ENCODE measurements around the gene KIT.

Gene KIT

DNA sequence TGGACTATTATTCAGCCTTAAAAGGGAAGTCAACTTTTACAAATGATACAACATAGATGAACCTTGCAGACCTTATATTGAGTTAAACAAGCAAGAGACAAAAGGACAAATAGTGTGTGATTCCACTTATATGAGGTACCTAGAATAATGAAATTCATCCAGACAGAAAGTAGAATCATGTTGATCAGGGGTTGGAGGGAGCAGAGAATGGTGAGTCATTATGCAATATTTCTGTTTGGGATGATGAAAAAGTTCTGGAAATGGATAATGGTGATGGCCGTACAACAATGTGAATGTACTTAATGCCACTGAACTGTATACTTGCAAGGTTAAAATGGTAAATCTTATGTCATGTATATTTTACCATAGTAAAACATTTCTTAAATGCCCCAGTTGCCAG is 22.1 kb downstream of the KIT start:
- no peak for TF ChIP-seq GABPA (IDR thresholded peaks at IDR 0.05; ENCODE audit: low read depth)
- TF ChIP-seq SPI1 (IDR thresholded peaks at IDR 0.05; ENCODE audit: borderline replicate concordance, low read depth) = no peak
- TF ChIP-seq, protein P1, sequence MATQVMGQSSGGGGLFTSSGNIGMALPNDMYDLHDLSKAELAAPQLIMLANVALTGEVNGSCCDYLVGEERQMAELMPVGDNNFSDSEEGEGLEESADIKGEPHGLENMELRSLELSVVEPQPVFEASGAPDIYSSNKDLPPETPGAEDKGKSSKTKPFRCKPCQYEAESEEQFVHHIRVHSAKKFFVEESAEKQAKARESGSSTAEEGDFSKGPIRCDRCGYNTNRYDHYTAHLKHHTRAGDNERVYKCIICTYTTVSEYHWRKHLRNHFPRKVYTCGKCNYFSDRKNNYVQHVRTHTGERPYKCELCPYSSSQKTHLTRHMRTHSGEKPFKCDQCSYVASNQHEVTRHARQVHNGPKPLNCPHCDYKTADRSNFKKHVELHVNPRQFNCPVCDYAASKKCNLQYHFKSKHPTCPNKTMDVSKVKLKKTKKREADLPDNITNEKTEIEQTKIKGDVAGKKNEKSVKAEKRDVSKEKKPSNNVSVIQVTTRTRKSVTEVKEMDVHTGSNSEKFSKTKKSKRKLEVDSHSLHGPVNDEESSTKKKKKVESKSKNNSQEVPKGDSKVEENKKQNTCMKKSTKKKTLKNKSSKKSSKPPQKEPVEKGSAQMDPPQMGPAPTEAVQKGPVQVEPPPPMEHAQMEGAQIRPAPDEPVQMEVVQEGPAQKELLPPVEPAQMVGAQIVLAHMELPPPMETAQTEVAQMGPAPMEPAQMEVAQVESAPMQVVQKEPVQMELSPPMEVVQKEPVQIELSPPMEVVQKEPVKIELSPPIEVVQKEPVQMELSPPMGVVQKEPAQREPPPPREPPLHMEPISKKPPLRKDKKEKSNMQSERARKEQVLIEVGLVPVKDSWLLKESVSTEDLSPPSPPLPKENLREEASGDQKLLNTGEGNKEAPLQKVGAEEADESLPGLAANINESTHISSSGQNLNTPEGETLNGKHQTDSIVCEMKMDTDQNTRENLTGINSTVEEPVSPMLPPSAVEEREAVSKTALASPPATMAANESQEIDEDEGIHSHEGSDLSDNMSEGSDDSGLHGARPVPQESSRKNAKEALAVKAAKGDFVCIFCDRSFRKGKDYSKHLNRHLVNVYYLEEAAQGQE (IDR thresholded peaks at IDR 0.05; ENCODE audit: insufficient replicate concordance, low read depth) = no peak
- TF ChIP-seq, protein P2, sequence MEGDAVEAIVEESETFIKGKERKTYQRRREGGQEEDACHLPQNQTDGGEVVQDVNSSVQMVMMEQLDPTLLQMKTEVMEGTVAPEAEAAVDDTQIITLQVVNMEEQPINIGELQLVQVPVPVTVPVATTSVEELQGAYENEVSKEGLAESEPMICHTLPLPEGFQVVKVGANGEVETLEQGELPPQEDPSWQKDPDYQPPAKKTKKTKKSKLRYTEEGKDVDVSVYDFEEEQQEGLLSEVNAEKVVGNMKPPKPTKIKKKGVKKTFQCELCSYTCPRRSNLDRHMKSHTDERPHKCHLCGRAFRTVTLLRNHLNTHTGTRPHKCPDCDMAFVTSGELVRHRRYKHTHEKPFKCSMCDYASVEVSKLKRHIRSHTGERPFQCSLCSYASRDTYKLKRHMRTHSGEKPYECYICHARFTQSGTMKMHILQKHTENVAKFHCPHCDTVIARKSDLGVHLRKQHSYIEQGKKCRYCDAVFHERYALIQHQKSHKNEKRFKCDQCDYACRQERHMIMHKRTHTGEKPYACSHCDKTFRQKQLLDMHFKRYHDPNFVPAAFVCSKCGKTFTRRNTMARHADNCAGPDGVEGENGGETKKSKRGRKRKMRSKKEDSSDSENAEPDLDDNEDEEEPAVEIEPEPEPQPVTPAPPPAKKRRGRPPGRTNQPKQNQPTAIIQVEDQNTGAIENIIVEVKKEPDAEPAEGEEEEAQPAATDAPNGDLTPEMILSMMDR (IDR thresholded peaks at IDR 0.05; ENCODE audit: insufficient read depth, low read length) = no peak
- TF ChIP-seq POLR2AphosphoS5 (IDR thresholded peaks at IDR 0.05; ENCODE audit: low read depth) = no peak
- no peak for DNase-seq (ENCODE audit: low read depth in 1 of 2, low spot score in 1 of 2)
- Histone ChIP-seq H3K27ac (replicated peaks) (no peak overlapping the region), H3K4me3 (replicated peaks; ENCODE audit: insufficient read depth, low read length) (no peak overlapping the region), H3K27me3 (ENCODE audit: insufficient read depth, poor library complexity, severe bottlenecking) (no peaks in the 10 kb centered on the region)

DNA sequence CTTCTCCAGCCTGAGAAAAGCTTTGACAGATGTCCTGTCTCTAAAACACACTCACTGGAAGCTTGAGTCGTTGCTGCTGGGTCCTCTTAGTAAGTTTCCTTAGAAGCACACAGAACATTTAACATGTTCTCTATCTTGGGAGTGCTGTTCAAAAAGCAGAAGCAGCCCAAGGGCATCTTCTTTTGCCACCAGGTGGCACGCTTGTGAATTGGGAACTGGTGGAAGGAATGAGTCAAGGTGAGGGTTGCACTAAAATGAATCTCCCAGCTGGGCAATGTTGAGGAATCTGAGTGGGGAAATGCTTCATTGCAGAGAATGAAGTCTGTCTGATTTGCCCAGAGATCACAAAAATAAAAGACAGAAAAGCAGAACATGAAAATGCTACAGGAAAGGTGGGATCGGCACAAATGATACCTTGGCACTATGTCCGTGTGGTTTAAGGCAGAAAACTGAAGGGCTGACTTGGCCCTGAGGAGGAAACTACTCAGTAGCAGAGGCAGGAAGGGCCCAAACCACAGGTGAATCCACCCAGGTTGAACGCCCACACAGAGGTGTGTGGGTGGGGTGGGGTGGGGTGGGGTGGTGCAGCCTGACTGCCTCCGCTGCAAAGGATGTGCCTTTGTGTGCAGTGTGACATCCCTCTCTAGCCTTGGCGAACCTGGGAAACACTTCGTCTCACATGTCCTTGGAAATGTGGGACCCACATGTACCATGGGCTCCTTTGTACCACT is 26.0 kb downstream of the KIT start:
- H3K27ac ChIP-seq (replicated peaks) = no peak overlapping the region
- peak in 1 of 2 experiments; percentile 82 for DNase-seq (ENCODE audit: low read depth in 1 of 2, low spot score in 1 of 2)
- H3K27me3 ChIP-seq (ENCODE audit: insufficient read depth, poor library complexity, severe bottlenecking) = no peaks in the 10 kb centered on the region
- H3K4me3 ChIP-seq (replicated peaks; ENCODE audit: insufficient read depth, low read length) = no peak overlapping the region
- TF ChIP-seq POLR2AphosphoS5 (IDR thresholded peaks at IDR 0.05; ENCODE audit: low read depth) (no peak), SPI1 (IDR thresholded peaks at IDR 0.05; ENCODE audit: borderline replicate concordance, low read depth) (peak; percentile 72; the same call in 1 of the 2 replicates)
- TF ChIP-seq, protein P1 (IDR thresholded peaks at IDR 0.05; ENCODE audit: insufficient replicate concordance, low read depth) = no peak
- TF ChIP-seq, protein P2 (IDR thresholded peaks at IDR 0.05; ENCODE audit: insufficient read depth, low read length) = peak; percentile 64

DNA sequence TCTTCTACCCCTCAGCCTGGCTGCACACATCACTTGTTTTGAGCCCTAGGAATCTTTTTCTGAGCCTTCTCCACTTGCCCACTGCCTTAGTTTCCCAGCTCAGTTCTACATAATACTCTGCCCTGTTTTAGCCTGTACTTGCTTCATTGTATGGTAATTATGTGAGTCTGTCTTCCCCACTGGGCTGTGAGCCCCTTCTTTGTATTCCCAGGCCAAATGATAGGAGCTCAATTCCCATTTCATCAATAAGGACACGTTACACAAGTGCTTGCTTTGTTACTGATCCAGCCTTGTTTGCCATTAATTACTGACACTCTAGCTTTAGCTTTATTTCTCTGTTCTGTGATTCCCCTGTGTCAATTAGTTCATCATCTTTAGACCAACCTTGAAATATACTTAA is 28.1 kb downstream of the KIT start:
- Histone ChIP-seq H3K4me3 (replicated peaks; ENCODE audit: insufficient read depth, low read length) (no peak overlapping the region), H3K27me3 (ENCODE audit: insufficient read depth, poor library complexity, severe bottlenecking) (no peaks in the 10 kb centered on the region), H3K27ac (replicated peaks) (no peak overlapping the region)
- no peak for TF ChIP-seq SPI1 (IDR thresholded peaks at IDR 0.05; ENCODE audit: borderline replicate concordance, low read depth)
- DNase-seq (ENCODE audit: low read depth in 1 of 2, low spot score in 1 of 2) = no peak

- H3K27ac ChIP-seq (replicated peaks) = peak overlapping the region; percentile 84
- no peak overlapping the region for H3K4me3 ChIP-seq (replicated peaks; ENCODE audit: insufficient read depth, low read length)
Observed at GRCh38 chr4:54687887-54688841, 30.4 kb downstream of the KIT start.

More at GRCh38 chr4:54687887-54688841, 30.4 kb downstream of the KIT start:
- DNase-seq (ENCODE audit: low read depth in 1 of 2, low spot score in 1 of 2) = peak in 1 of 2 experiments; percentile 87
- no peaks in the 10 kb centered on the region for H3K27me3 ChIP-seq (ENCODE audit: insufficient read depth, poor library complexity, severe bottlenecking)
- TF ChIP-seq, protein P1 (IDR thresholded peaks at IDR 0.05; ENCODE audit: insufficient replicate concordance, low read depth) = peak; percentile 34
- peak; percentile 93 for TF ChIP-seq SPI1 (IDR thresholded peaks at IDR 0.05; ENCODE audit: borderline replicate concordance, low read depth)
- TF ChIP-seq POLR2AphosphoS5 (IDR thresholded peaks at IDR 0.05; ENCODE audit: low read depth) = peak; percentile 67; the same call in 1 of the 2 replicates
- TF ChIP-seq, protein P2 (IDR thresholded peaks at IDR 0.05; ENCODE audit: insufficient read depth, low read length) = no peak
- TF ChIP-seq GABPA (IDR thresholded peaks at IDR 0.05; ENCODE audit: low read depth) = no peak

All from HL-60 (cell line).